Liver (tissue), 9 donors: ENCODE data around the gene TAF1D. TPM values are rescaled to one million over a fixed set of nuclear protein-coding genes. Genes with fewer than 3 reads are reported as not detected.

Experiments used
- DNase-seq: peaks from one replicate; pipeline ENCODE4 v3.0.0-alpha.2; 2017; ENCODE audit warnings: low spot score
- H3K27ac ChIP-seq, 2 donors: one replicate each; pipeline ENCODE4 v1.7.0; 2013; ENCODE audit warnings: inconsistent platforms in 2 of 2, low read length in 2 of 2, control low read depth in 1 of 2, low read depth in 1 of 2, mild to moderate bottlenecking in 1 of 2
- H3K27me3 ChIP-seq, 4 donors: one replicate each; pipeline versions ENCODE4 v1.6.1 to v1.7.0; 2013; ENCODE audit warnings: low read length in 3 of 4, inconsistent platforms in 1 of 4, mild to moderate bottlenecking in 1 of 4, moderate library complexity in 1 of 4; ENCODE audit not compliant: control insufficient read depth in 4 of 4, insufficient read depth in 4 of 4
- H3K36me3 ChIP-seq, 4 donors: one replicate each; pipeline versions ENCODE4 v1.6.1 to v1.7.0; 2013; ENCODE audit warnings: low read length in 3 of 4, mild to moderate bottlenecking in 3 of 4, low read depth in 1 of 4, moderate library complexity in 1 of 4; ENCODE audit not compliant: control insufficient read depth in 4 of 4, insufficient read depth in 3 of 4
- H3K4me1 ChIP-seq, 4 donors: one replicate each; pipeline versions ENCODE4 v1.6.1 to v1.7.0; 2013; ENCODE audit warnings: low read length in 3 of 4, mild to moderate bottlenecking in 3 of 4, moderate library complexity in 1 of 4; ENCODE audit not compliant: control insufficient read depth in 4 of 4, insufficient read depth in 4 of 4
- H3K4me3 ChIP-seq, 3 donors: one replicate each; pipeline versions ENCODE4 v1.6.1 to v1.7.0; 2013; ENCODE audit warnings: low read length in 3 of 3, control low read depth in 1 of 3, low read depth in 1 of 3, mild to moderate bottlenecking in 1 of 3
- H3K9ac ChIP-seq, 2 donors: one replicate each; pipeline ENCODE4 v1.7.0; 2013; ENCODE audit warnings: low read length in 2 of 2, mild to moderate bottlenecking in 2 of 2, moderate library complexity in 2 of 2, control low read depth in 1 of 2, low read depth in 1 of 2
- H3K9me3 ChIP-seq, 4 donors: one replicate each; pipeline versions ENCODE4 v1.6.1 to v1.7.0; 2013; ENCODE audit warnings: low read length in 3 of 4; ENCODE audit not compliant: control insufficient read depth in 4 of 4
- ATF3 ChIP-seq: IDR thresholded peaks from 2 replicates; pipeline ENCODE4 v1.6.1; 2016; ENCODE audit warnings: antibody characterized with exemption
- CTCF ChIP-seq: fragments of 150-350 bp; IDR thresholded peaks from 2 replicates; pipeline ENCODE4 v1.5.1; 2017; ENCODE audit warnings: improper control_type of control experiment, low read depth, low read length; ENCODE audit not compliant: missing input control
- EGR1 ChIP-seq, 2 donors: IDR thresholded peaks; 2 replicates each; pipeline ENCODE4 v1.6.1; 2016 to 2018; ENCODE audit warnings: antibody characterized with exemption in 2 of 2, low read depth in 2 of 2
- FOXA1 ChIP-seq: IDR thresholded peaks from 2 replicates; pipeline ENCODE4 v1.6.1; 2016; ENCODE audit warnings: antibody characterized with exemption
- FOXA2 ChIP-seq: IDR thresholded peaks from 2 replicates; pipeline ENCODE4 v1.6.1; 2016; ENCODE audit warnings: antibody characterized with exemption
- GABPA ChIP-seq, 2 donors: IDR thresholded peaks in 1 of 2; conservative IDR thresholded peaks in 1 of 2; 2 replicates each; pipeline ENCODE4 v1.6.1; 2016; ENCODE audit warnings: antibody characterized with exemption in 2 of 2, mild to moderate bottlenecking in 1 of 2, moderate library complexity in 1 of 2
- HNF4A ChIP-seq, 2 donors: conservative IDR thresholded peaks; 2 replicates each; pipeline ENCODE4 v1.6.1; 2016; ENCODE audit warnings: antibody characterized with exemption in 2 of 2, mild to moderate bottlenecking in 2 of 2
- HNF4G ChIP-seq: IDR thresholded peaks from 2 replicates; pipeline ENCODE4 v1.6.1; 2016; ENCODE audit warnings: antibody characterized with exemption
- JUND ChIP-seq, 2 donors: IDR thresholded peaks; 2 replicates each; pipeline ENCODE4 v1.6.1; 2016; ENCODE audit warnings: antibody characterized with exemption in 2 of 2
- MAX ChIP-seq: IDR thresholded peaks from 2 replicates; pipeline ENCODE4 v1.6.1; 2016; ENCODE audit warnings: antibody characterized with exemption
- NR2F2 ChIP-seq: IDR thresholded peaks from 2 replicates; pipeline ENCODE4 v1.6.1; 2016; ENCODE audit warnings: antibody characterized with exemption
- RAD21 ChIP-seq, 2 donors: IDR thresholded peaks; 2 replicates each; pipeline ENCODE4 v1.6.1; 2016; ENCODE audit warnings: antibody characterized with exemption in 2 of 2, mild to moderate bottlenecking in 2 of 2
- REST ChIP-seq: IDR thresholded peaks from 2 replicates; pipeline ENCODE4 v1.6.1; 2016; ENCODE audit warnings: antibody characterized with exemption, mild to moderate bottlenecking
- RXRA ChIP-seq, 2 donors: IDR thresholded peaks; 2 replicates each; pipeline ENCODE4 v1.6.1; 2017 to 2018; ENCODE audit warnings: antibody characterized with exemption in 2 of 2, mild to moderate bottlenecking in 1 of 2
- SP1 ChIP-seq: IDR thresholded peaks from 2 replicates; pipeline ENCODE4 v1.6.1; 2018; ENCODE audit warnings: antibody characterized with exemption, mild to moderate bottlenecking
- TAF1 ChIP-seq: conservative IDR thresholded peaks from 2 replicates; pipeline ENCODE4 v1.6.1; 2016; ENCODE audit warnings: antibody characterized with exemption, mild to moderate bottlenecking
- YY1 ChIP-seq: IDR thresholded peaks from 2 replicates; pipeline ENCODE4 v1.6.1; 2016; ENCODE audit warnings: antibody characterized with exemption, mild to moderate bottlenecking
- ZBTB33 ChIP-seq: IDR thresholded peaks from 2 replicates; pipeline ENCODE4 v1.6.1; 2016; ENCODE audit warnings: antibody characterized with exemption
- WGBS: extraction: QIAGEN DNeasy Blood & Tissue Kit; methylation state at CpG from one replicate; pipeline ENCODE4 v1.1.7; 2013; 5-methylcytosine and 5-hydroxymethylcytosine counted together
- polyA plus RNA-seq, 2 donors: library from polyadenylated mRNA; stranded (reverse) in 1 of 2; unstranded in 1 of 2; fragments of 200-250 nt in 1 of 2; fragments of >200 nt in 1 of 2; fragmentation: Nextera tagmentation in 1 of 2; extraction: Ambion mirVana in 1 of 2; gene quantifications; one replicate each; pipeline versions ENCODE4 v1.2.1 to v1.2.3, GENCODE V29; 2013 to 2015
- total RNA-seq, 2 donors: library from RNA; depleted of rRNA; stranded (reverse); fragments of >200 nt; gene quantifications; one replicate each; pipeline ENCODE4 v1.2.3, GENCODE V29; 2014
- donor health status: healthy.
- donor health status: healthy.
- donor health status: healthy.
- donor health status: healthy.
- donor health status: healthy.

TAF1D gene
- total and polyA plus RNA-seq, 4 donors = 18.2 to 97.7 (median 29.7) TPM

- DNase-seq = no peak
- TF ChIP-seq CTCF (no peak), MAX (no peak), YY1 (no peak)
- Histone ChIP-seq H3K9ac (no peak overlapping the region), H3K27ac (no peak overlapping the region), H3K27me3 (no peaks in the 10 kb centered on the region), H3K9me3 (no peaks in the 10 kb centered on the region), H3K4me1 (peaks cover 7 to 27% (median 15%) of the 10 kb centered on the region in 4 donors), H3K36me3 (peaks cover 4 to 73% (median 66%) of the 10 kb centered on the region in 4 donors), H3K4me3 (no peak overlapping the region)
Measured at GRCh38 chr11:93736129-93736528, 5.2 kb downstream of the TAF1D start.

- Histone ChIP-seq H3K27me3 (no peaks in the 10 kb centered on the region), H3K9ac (no peak overlapping the region), H3K36me3 (peaks cover 4 to 78% (median 70%) of the 10 kb centered on the region in 4 donors), H3K4me1 (peaks cover 7 to 27% (median 15%) of the 10 kb centered on the region in 4 donors), H3K27ac (no peak overlapping the region), H3K4me3 (no peak overlapping the region), H3K9me3 (no peaks in the 10 kb centered on the region)
- WGBS = 94% methylated on average over 1 of the region's 1 CpG
- TF ChIP-seq FOXA1 = no peak
- TF ChIP-seq HNF4G = no peak
- TF ChIP-seq REST = no peak
- TF ChIP-seq RXRA (IDR thresholded peaks at IDR 0.05) = no peak
- TF ChIP-seq FOXA2 = no peak
- no peak for TF ChIP-seq JUND (IDR thresholded peaks at IDR 0.05)
- TF ChIP-seq RAD21 (IDR thresholded peaks at IDR 0.05) = no peak
- no peak for TF ChIP-seq EGR1 (IDR thresholded peaks at IDR 0.05; ENCODE audit: low read depth in 2 of 2)
- no peak for TF ChIP-seq YY1
- TF ChIP-seq GABPA (IDR thresholded peaks at IDR 0.05 in 1 of 2, conservative IDR thresholded peaks at IDR 0.05 in 1 of 2) = no peak
- TF ChIP-seq TAF1 = no peak
- no peak for TF ChIP-seq ZBTB33
- TF ChIP-seq CTCF = no peak
- TF ChIP-seq HNF4A (conservative IDR thresholded peaks at IDR 0.05) = no peak
- no peak for TF ChIP-seq ATF3
- no peak for TF ChIP-seq NR2F2
- TF ChIP-seq SP1 = no peak
- TF ChIP-seq MAX = no peak
- no peak for DNase-seq
Measured at GRCh38 chr11:93735627-93736026, 5.7 kb downstream of the TAF1D start.
